ENCODE data around the gene TIMMDC1.
"Not testable (repeated sequence)": the region's sequence is repeated elsewhere in the genome, so short reads cannot be mapped to it uniquely, and the experiment has no call there.

Gene TIMMDC1

DNA sequence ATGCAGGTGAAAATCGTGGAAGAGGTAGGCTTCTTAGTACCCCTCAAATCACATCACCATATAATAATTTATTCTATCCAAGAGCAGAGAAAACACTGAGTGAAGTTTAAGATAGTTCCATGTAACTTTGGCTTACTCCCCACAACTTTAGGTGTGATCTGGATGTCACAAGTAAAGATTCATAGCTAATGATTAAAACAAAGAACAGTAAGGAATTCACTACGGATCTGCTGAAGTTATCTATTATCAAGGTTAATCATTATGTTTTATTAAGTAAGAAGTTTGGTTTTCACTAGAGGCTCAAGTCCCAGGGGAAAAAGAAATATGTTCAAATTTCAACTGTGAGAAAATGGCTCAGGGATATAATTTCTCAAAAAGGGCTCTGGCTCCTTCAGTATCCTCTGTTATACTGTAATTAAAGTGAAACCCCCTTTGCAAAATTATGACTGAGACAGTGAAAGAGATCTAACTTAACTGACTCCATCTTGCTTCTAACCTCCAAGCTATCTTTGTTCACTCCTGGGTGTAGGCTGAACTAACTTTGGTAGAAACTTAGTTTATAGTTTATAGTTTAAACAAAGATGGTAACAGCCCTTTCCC lies 43.9 kb downstream of the TIMMDC1 start:
- H3K9ac ChIP-seq (ENCODE audit: low read depth, low read length), result no peak overlapping the region
- no peak overlapping the region for H3K27ac ChIP-seq (ENCODE audit: low read length)

DNA sequence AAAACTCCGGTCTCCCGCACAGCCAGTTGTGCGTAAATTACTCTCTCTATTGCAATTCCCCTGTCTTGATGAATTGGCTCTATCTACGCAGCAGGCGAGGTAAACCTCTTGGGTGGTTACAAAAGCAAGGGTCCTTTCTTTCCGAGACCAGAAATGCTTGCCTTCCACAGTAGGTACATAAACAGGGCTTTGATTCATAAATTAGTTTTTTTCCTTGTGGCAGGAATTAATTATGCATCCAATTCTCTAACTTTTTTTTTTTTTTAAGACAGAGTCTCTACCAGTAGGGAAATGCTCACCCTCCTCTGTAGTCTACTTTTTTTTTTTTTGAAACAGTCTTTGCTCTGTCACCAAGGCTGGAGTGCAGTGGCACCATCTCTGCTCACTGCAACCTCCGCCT lies 44.8 kb downstream of the TIMMDC1 start:
- Histone ChIP-seq H3K4me3 (ENCODE audit: low read length) (no peak overlapping the region), H3K4me1 (ENCODE audit: insufficient read depth, low read length) (no peaks in the 10 kb centered on the region), H3K9me3 (ENCODE audit: insufficient read depth, low read depth, low read length) (no peaks in the 10 kb centered on the region), H3K9ac (ENCODE audit: low read depth, low read length) (no peak overlapping the region), H3K27ac (ENCODE audit: low read length) (no peak overlapping the region), H3K27me3 (ENCODE audit: insufficient read depth, low read length) (no peaks in the 10 kb centered on the region), H3K36me3 (ENCODE audit: insufficient read depth, low read depth, low read length) (no peaks in the 10 kb centered on the region)

More for the DNA sequence above, 43.9 kb downstream of the TIMMDC1 start:
- H3K4me3 ChIP-seq (ENCODE audit: low read length), result no peak overlapping the region
- H3K9me3 ChIP-seq (ENCODE audit: insufficient read depth, low read depth, low read length), result no peaks in the 10 kb centered on the region
- H3K27me3 ChIP-seq (ENCODE audit: insufficient read depth, low read length), result no peaks in the 10 kb centered on the region
- H3K36me3 ChIP-seq (ENCODE audit: insufficient read depth, low read depth, low read length), result no peaks in the 10 kb centered on the region
- no peaks in the 10 kb centered on the region for H3K4me1 ChIP-seq (ENCODE audit: insufficient read depth, low read length)

DNA sequence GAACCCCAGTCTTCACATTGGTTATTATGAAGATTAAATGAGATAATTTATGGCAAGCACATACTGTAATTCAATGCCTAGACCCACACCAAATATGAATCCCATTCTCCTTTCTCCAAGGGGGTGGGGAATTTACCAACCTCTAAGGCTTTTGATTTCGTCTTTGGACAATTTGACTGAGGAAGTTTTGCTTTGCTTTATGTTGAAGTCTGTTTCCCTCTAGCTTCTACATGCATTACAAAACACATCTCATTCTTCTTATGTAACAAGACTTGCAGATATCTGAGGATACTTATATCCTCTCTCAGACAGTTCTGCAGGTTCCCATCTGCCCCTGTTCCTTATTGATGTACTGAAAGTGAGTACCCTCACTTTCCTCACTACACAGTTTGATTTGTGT lies 48.9 kb downstream of the TIMMDC1 start:
- Histone ChIP-seq H3K4me3 (ENCODE audit: low read length) (no peak overlapping the region), H3K4me1 (ENCODE audit: insufficient read depth, low read length) (no peaks in the 10 kb centered on the region), H3K36me3 (ENCODE audit: insufficient read depth, low read depth, low read length) (no peaks in the 10 kb centered on the region), H3K27ac (ENCODE audit: low read length) (no peak overlapping the region), H3K27me3 (ENCODE audit: insufficient read depth, low read length) (no peaks in the 10 kb centered on the region), H3K9ac (ENCODE audit: low read depth, low read length) (no peak overlapping the region), H3K9me3 (ENCODE audit: insufficient read depth, low read depth, low read length) (no peaks in the 10 kb centered on the region)

DNA sequence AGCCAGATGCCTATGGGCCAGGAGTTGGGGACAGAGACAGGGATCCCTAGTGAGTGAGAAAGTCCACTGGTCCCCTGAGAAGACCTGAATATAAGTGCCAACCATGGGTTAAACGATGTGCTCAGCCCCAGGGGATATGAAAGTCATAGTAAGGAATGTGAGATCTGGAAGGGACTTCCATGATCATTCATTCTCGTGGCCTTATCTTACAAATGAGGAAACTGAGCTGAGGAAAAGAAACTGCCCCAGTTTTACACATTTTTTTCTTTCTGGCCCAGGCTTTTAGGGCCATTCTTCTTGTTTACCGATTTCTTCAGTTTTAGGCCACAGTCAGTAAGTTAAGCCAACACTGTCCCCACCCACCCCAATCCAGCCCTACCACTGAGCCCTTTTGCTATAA lies 50.0 kb downstream of the TIMMDC1 start:
- Histone ChIP-seq H3K9me3 (ENCODE audit: insufficient read depth, low read depth, low read length) (no peaks in the 10 kb centered on the region), H3K27ac (ENCODE audit: low read length) (no peak overlapping the region)

DNA sequence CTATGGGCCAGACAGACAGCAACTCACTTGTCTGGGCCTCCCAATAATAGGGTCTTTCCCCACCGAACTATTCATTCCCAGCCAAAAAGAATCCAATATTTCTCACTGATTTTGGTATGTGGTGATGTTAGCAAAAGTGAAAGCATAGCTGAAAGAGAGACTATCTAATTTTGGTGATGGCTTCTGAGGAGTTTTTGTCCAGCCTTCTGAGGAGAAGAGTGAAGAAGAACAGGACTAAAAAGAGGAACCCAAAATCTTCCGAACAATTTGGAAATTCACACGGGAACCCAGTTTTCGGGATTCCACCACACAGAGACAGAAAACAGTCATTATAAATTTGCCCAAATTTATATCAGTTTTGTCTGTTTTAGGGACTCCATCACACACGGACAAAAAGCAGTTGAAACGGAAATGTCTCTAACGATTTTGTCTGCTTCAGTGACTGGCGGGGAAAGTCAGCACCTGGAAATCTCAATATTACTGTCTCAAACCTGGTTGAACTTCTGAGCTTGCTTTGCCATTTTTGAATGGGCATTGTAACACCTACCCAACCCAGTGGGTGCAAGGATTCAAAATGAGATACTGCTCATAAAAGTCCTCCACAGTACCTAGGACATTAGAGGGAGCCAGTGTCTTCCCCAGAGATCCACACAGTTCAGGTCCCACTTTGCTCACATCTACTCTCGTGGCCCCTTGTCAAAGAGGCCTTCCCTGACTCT lies 52.0 kb downstream of the TIMMDC1 start:
- H3K36me3 ChIP-seq (ENCODE audit: insufficient read depth, low read depth, low read length), result no peaks in the 10 kb centered on the region
- H3K9ac ChIP-seq (ENCODE audit: low read depth, low read length), result no peak overlapping the region
- no peaks in the 10 kb centered on the region for H3K9me3 ChIP-seq (ENCODE audit: insufficient read depth, low read depth, low read length)
- H3K4me3 ChIP-seq (ENCODE audit: low read length), result no peak overlapping the region
- H3K4me1 ChIP-seq (ENCODE audit: insufficient read depth, low read length), result no peaks in the 10 kb centered on the region
- no peaks in the 10 kb centered on the region for H3K27me3 ChIP-seq (ENCODE audit: insufficient read depth, low read length)
- no peak overlapping the region for H3K27ac ChIP-seq (ENCODE audit: low read length)

More for the DNA sequence above, 50.0 kb downstream of the TIMMDC1 start:
- H3K4me3 ChIP-seq (ENCODE audit: low read length), result no peak overlapping the region
- no peaks in the 10 kb centered on the region for H3K4me1 ChIP-seq (ENCODE audit: insufficient read depth, low read length)
- H3K36me3 ChIP-seq (ENCODE audit: insufficient read depth, low read depth, low read length), result no peaks in the 10 kb centered on the region
- no peak overlapping the region for H3K9ac ChIP-seq (ENCODE audit: low read depth, low read length)
- H3K27me3 ChIP-seq (ENCODE audit: insufficient read depth, low read length), result no peaks in the 10 kb centered on the region

DNA sequence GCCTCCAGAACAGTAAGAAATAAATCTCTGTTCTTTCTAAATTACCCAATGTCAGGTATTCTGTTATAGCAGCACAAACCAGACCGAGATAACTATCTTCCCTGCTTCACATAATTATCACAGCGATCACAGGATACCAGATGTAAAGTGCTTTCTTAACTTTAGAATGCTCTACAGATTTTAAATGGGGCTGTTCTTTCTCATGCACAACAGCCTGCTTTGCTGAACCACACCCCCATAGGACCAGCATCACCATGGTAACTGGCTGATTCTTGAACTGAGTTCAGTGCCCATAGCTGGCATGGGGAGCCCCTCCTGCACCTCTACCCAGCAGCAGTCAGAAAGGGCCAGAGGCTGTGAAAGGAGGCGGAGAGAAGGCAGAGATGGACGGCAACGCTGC lies 53.3 kb downstream of the TIMMDC1 start:
- H3K9ac ChIP-seq (ENCODE audit: low read depth, low read length), result no peak overlapping the region
- H3K27me3 ChIP-seq (ENCODE audit: insufficient read depth, low read length), result no peaks in the 10 kb centered on the region
- no peak overlapping the region for H3K27ac ChIP-seq (ENCODE audit: low read length)
- no peaks in the 10 kb centered on the region for H3K9me3 ChIP-seq (ENCODE audit: insufficient read depth, low read depth, low read length)
- H3K36me3 ChIP-seq (ENCODE audit: insufficient read depth, low read depth, low read length), result no peaks in the 10 kb centered on the region
- H3K4me1 ChIP-seq (ENCODE audit: insufficient read depth, low read length), result no peaks in the 10 kb centered on the region
- H3K4me3 ChIP-seq (ENCODE audit: low read length), result no peak overlapping the region

DNA sequence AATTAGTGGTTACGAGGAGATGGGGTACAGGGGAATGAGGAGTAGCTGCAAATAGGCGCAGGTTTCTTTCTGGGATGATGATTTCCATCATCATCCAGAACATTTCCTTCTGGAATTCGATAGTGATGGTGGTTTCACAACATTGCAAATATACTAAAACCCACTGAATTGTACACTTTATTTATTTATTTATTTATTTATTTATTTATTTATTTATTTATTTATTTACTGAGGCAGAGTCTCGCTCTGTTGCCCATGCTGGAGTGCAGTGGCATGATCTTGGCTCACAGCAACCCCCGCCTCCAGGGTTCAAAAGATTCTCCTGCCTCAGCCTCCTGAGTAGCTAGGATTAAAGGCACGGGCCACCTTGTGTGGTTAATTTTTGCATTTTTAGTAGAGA lies 54.6 kb downstream of the TIMMDC1 start:
- H3K4me1 ChIP-seq (ENCODE audit: insufficient read depth, low read length); H3K9ac ChIP-seq (ENCODE audit: low read depth, low read length); H3K4me3 ChIP-seq (ENCODE audit: low read length); H3K36me3 ChIP-seq (ENCODE audit: insufficient read depth, low read depth, low read length); H3K27ac ChIP-seq (ENCODE audit: low read length); H3K27me3 ChIP-seq (ENCODE audit: insufficient read depth, low read length); H3K9me3 ChIP-seq (ENCODE audit: insufficient read depth, low read depth, low read length): not testable (repeated sequence)

DNA sequence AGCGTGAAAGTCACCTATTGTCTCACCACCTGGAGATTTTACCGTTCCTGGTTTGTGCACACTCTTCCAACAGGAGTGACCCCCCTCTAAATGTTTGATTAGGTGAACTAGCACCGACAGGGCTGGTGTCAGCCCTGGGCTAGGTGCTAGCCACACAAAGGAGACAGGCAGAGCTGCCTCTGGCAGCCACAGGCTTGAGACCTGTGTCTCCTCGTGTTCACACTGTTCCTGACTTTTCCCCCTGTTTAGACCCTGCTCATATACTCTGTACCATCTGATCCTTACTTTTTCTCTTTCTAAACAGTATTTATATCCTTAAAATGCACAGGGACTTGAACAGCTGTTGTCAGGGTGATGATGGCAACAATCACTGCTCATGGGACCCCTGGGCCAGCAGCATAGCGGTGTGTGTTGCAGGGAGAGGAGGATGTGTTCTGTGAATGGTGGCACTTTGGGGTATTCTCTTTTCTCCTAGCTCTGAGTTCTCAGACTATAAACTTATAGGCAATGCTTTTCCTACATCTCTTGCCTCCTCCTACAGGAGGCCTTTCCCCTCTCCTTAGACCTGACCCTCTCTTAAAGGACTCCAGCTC lies 55.6 kb downstream of the TIMMDC1 start:
- Histone ChIP-seq H3K36me3 (ENCODE audit: insufficient read depth, low read depth, low read length) (no peaks in the 10 kb centered on the region), H3K9ac (ENCODE audit: low read depth, low read length) (no peak overlapping the region), H3K27me3 (ENCODE audit: insufficient read depth, low read length) (no peaks in the 10 kb centered on the region), H3K27ac (ENCODE audit: low read length) (no peak overlapping the region), H3K4me3 (ENCODE audit: low read length) (no peak overlapping the region), H3K9me3 (ENCODE audit: insufficient read depth, low read depth, low read length) (no peaks in the 10 kb centered on the region), H3K4me1 (ENCODE audit: insufficient read depth, low read length) (no peaks in the 10 kb centered on the region)

DNA sequence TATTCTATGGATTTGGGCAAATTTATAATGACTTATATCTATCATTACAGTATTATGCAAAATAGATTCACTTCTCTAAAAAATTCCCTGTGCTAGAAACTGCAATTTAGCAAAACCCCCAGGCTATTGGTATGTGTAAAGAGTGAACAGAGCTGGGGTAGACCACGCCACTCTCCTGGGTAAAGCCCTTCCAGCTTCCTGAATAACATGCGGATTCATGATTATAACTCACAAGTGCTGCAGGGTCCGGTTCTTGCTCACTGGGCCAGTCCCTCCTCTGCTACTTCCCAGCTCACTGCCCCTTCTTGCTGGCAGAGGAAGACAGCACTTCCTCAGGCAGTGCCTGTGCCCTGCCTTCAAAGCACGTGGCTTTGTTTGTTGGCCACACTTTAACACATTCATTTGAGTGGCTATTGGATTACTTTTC lies 57.0 kb downstream of the TIMMDC1 start:
- no peaks in the 10 kb centered on the region for H3K36me3 ChIP-seq (ENCODE audit: insufficient read depth, low read depth, low read length)
- no peaks in the 10 kb centered on the region for H3K4me1 ChIP-seq (ENCODE audit: insufficient read depth, low read length)
- no peak overlapping the region for H3K9ac ChIP-seq (ENCODE audit: low read depth, low read length)
- H3K9me3 ChIP-seq (ENCODE audit: insufficient read depth, low read depth, low read length), result no peaks in the 10 kb centered on the region
- no peak overlapping the region for H3K27ac ChIP-seq (ENCODE audit: low read length)
- H3K4me3 ChIP-seq (ENCODE audit: low read length), result no peak overlapping the region
- H3K27me3 ChIP-seq (ENCODE audit: insufficient read depth, low read length), result no peaks in the 10 kb centered on the region

DNA sequence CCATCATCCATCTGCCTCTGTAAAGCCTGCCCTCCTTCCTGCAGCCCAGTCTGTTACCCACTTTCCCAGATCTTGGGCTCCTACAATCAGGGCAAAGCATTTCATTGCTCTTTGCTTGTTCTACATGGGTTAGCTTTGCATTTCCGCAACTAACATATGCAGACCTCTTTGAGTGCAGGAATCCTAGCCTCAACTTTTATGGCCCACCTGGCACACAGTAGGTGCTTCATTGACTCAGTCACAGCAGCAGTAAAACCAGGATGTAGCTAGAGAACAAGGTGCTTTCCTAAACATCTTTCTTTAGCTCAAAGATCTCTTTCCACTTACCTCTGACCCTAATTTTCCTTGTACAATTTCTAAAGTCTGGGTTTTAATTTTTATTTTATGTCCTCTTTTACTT lies 57.6 kb downstream of the TIMMDC1 start:
- no peak overlapping the region for H3K9ac ChIP-seq (ENCODE audit: low read depth, low read length)

DNA sequence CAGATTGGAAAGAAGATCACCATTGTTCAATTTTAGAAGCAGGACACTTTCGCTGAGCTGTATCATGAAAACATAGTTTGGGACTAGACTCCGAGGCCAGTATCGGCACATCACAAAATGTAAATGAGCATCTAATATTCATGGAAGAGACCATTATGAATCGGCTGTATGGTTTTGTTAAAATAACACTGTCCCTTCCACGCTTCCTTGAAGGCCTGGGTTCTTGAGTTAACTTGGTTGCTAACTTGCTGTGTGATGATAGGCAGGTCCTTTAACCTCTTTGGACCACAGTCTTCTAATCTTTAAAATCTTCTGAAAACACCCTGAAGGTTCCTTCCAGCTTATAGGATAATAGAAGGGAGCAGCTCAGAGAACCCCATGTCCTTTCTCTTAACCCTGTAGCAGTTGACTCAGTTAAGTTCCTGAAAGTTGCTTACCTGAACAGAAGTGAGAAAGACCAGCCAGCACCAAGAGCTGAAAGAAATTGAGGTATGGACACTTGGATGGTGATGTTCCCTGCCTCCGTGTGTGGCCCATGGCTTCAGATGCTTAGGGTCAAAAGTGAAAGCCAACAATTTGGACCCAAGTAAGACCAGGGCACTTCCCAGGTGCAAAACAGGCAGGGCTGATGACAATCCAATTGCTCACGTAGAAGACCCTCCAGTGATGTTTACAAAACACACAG lies 59.0 kb downstream of the TIMMDC1 start:
- Histone ChIP-seq H3K4me3 (ENCODE audit: low read length) (no peak overlapping the region), H3K27me3 (ENCODE audit: insufficient read depth, low read length) (no peaks in the 10 kb centered on the region), H3K9ac (ENCODE audit: low read depth, low read length) (no peak overlapping the region), H3K27ac (ENCODE audit: low read length) (no peak overlapping the region), H3K9me3 (ENCODE audit: insufficient read depth, low read depth, low read length) (no peaks in the 10 kb centered on the region), H3K36me3 (ENCODE audit: insufficient read depth, low read depth, low read length) (no peaks in the 10 kb centered on the region), H3K4me1 (ENCODE audit: insufficient read depth, low read length) (no peaks in the 10 kb centered on the region)

More for the DNA sequence above, 57.6 kb downstream of the TIMMDC1 start:
- Histone ChIP-seq H3K4me3 (ENCODE audit: low read length) (no peak overlapping the region), H3K27ac (ENCODE audit: low read length) (no peak overlapping the region), H3K36me3 (ENCODE audit: insufficient read depth, low read depth, low read length) (no peaks in the 10 kb centered on the region), H3K27me3 (ENCODE audit: insufficient read depth, low read length) (no peaks in the 10 kb centered on the region), H3K9me3 (ENCODE audit: insufficient read depth, low read depth, low read length) (no peaks in the 10 kb centered on the region), H3K4me1 (ENCODE audit: insufficient read depth, low read length) (no peaks in the 10 kb centered on the region)

DNA sequence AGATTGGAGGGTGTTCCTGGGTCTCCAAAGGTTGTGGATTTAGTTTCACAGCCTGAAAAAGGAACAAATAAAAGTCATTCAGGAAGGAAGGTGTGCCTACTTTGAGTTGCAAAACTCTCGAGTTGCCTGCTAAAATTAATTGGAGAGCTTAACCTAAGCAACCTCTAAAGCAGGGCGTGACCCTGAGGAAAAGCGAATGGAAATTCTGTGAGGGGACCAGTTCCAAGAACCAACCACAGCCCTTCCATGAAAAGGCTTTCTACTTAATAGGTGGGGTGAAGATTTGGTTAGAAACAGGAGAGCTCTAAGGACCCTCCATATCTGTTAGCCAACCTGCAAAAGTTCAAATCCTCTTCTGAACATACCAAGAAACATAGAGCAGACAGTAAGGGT lies 59.5 kb downstream of the TIMMDC1 start:
- Histone ChIP-seq H3K9ac (ENCODE audit: low read depth, low read length) (no peak overlapping the region), H3K27me3 (ENCODE audit: insufficient read depth, low read length) (no peaks in the 10 kb centered on the region), H3K27ac (ENCODE audit: low read length) (no peak overlapping the region), H3K36me3 (ENCODE audit: insufficient read depth, low read depth, low read length) (no peaks in the 10 kb centered on the region), H3K4me1 (ENCODE audit: insufficient read depth, low read length) (no peaks in the 10 kb centered on the region), H3K4me3 (ENCODE audit: low read length) (no peak overlapping the region), H3K9me3 (ENCODE audit: insufficient read depth, low read depth, low read length) (no peaks in the 10 kb centered on the region)

All from iPS-20b (cell line).